ENCODE results near the gene CRB1.

Gene CRB1

DNA sequence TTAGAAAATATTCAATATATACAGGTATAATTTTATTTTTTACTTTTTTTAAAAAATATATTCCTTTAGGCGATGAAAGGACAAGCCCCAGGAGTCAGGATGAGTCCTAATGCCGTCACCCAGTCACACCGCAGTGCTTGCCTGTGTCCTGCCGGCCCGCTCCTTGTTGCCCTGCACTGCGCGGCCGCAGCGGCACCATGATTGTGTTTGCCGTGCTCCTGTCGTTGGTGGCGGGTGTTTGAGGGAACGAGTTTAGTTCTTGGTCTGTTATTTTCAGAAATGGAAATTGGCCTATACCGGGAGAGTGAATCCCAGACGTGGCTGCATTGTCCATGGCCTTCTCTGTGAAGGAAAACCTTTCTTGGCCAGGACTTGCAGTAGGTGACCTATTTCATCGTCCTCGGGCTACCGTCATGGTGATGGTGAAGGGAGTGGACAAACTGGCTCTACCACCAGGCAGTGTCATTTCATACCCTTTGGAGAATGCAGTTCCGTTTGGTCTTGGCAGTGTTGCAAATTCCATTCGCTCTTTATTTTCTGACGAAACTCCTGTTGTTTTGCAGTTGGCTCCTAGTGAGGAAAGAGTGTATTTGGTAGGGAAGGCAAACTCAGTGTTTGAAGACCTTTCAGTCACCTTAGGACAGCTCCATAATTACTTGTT lies 45.9 kb upstream of the CRB1 start:
- ChIA-PET CTCF (no interaction called here), POLR2A (no interaction called here)
- no peaks in the 10 kb centered on the region for H3K36me3 ChIP-seq (ENCODE audit: control insufficient read depth in 2 of 2, insufficient read depth in 1 of 2, low read length in 2 of 2)
- H3K4me3 ChIP-seq (ENCODE audit: low read depth, low read length) = no peak overlapping the region
- H3K4me1 ChIP-seq (ENCODE audit: control insufficient read depth, insufficient read depth, low read length) = no peaks in the 10 kb centered on the region
- H3K27ac ChIP-seq (ENCODE audit: extremely low read depth, low read depth, low read length) = no peak overlapping the region
- H3K9me3 ChIP-seq (ENCODE audit: control insufficient read depth, insufficient read depth, low read depth, low read length) = no peaks in the 10 kb centered on the region
- TF ChIP-seq ZNF600 (tag by site-specific recombination; IDR thresholded peaks at IDR 0.05) (no peak), ZNF146 (tag by site-specific recombination; IDR thresholded peaks at IDR 0.05) (no peak), ZBTB21 (tag by site-specific recombination; IDR thresholded peaks at IDR 0.05) (no peak), ZFP41 (tag by site-specific recombination; IDR thresholded peaks at IDR 0.05; ENCODE audit: borderline replicate concordance) (no peak), ZSCAN16 (tag by site-specific recombination; IDR thresholded peaks at IDR 0.05) (no peak), ZNF501 (tag by site-specific recombination; IDR thresholded peaks at IDR 0.05) (no peak), ZNF274 (IDR thresholded peaks at IDR 0.05; ENCODE audit: low read length) (no peak), ZNF274 (tag by site-specific recombination; IDR thresholded peaks at IDR 0.05; ENCODE audit: borderline replicate concordance) (no peak), ZNF2 (tag by site-specific recombination; IDR thresholded peaks at IDR 0.05) (no peak), OVOL3 (tag by site-specific recombination; IDR thresholded peaks at IDR 0.05) (no peak), KLF9 (tag by site-specific recombination; IDR thresholded peaks at IDR 0.05; ENCODE audit: low read depth) (no peak), MZF1 (tag by site-specific recombination; IDR thresholded peaks at IDR 0.05; ENCODE audit: borderline replicate concordance) (no peak), ZNF596 (tag by site-specific recombination; IDR thresholded peaks at IDR 0.05) (no peak), ZBTB1 (tag by site-specific recombination; IDR thresholded peaks at IDR 0.05) (no peak), ZNF366 (tag by site-specific recombination; conservative IDR thresholded peaks at IDR 0.05) (no peak), ZNF791 (tag by site-specific recombination; IDR thresholded peaks at IDR 0.05) (no peak), ZNF239 (tag by site-specific recombination; IDR thresholded peaks at IDR 0.05) (no peak), INSM2 (tag by site-specific recombination; IDR thresholded peaks at IDR 0.05) (no peak), REPIN1 (tag by site-specific recombination; IDR thresholded peaks at IDR 0.05; ENCODE audit: low read depth) (no peak)
- TF ChIP-seq, protein P1, sequence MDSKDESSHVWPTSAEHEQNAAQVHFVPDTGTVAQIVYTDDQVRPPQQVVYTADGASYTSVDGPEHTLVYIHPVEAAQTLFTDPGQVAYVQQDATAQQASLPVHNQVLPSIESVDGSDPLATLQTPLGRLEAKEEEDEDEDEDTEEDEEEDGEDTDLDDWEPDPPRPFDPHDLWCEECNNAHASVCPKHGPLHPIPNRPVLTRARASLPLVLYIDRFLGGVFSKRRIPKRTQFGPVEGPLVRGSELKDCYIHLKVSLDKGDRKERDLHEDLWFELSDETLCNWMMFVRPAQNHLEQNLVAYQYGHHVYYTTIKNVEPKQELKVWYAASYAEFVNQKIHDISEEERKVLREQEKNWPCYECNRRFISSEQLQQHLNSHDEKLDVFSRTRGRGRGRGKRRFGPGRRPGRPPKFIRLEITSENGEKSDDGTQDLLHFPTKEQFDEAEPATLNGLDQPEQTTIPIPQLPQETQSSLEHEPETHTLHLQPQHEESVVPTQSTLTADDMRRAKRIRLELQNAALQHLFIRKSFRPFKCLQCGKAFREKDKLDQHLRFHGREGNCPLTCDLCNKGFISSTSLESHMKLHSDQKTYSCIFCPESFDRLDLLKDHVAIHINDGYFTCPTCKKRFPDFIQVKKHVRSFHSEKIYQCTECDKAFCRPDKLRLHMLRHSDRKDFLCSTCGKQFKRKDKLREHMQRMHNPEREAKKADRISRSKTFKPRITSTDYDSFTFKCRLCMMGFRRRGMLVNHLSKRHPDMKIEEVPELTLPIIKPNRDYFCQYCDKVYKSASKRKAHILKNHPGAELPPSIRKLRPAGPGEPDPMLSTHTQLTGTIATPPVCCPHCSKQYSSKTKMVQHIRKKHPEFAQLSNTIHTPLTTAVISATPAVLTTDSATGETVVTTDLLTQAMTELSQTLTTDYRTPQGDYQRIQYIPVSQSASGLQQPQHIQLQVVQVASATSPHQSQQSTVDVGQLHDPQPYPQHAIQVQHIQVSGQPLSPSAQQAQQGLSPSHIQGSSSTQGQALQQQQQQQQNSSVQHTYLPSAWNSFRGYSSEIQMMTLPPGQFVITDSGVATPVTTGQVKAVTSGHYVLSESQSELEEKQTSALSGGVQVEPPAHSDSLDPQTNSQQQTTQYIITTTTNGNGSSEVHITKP (tag by site-specific recombination; IDR thresholded peaks at IDR 0.05) = no peak

- H3K27ac ChIP-seq (ENCODE audit: extremely low read depth, low read depth, low read length) = no peak overlapping the region
- H3K9me3 ChIP-seq (ENCODE audit: control insufficient read depth, insufficient read depth, low read depth, low read length) = no peaks in the 10 kb centered on the region
- H3K36me3 ChIP-seq (ENCODE audit: control insufficient read depth in 2 of 2, insufficient read depth in 1 of 2, low read length in 2 of 2) = no peaks in the 10 kb centered on the region
- H3K4me3 ChIP-seq (ENCODE audit: low read depth, low read length) = no peak overlapping the region
- ChIA-PET POLR2A (no interaction called here), CTCF (no interaction called here)
- H3K4me1 ChIP-seq (ENCODE audit: control insufficient read depth, insufficient read depth, low read length) = no peaks in the 10 kb centered on the region
- TF ChIP-seq ZNF544 (tag by site-specific recombination; IDR thresholded peaks at IDR 0.05) = no peak
- TF ChIP-seq ZNF600 (tag by site-specific recombination; IDR thresholded peaks at IDR 0.05) = no peak
- TF ChIP-seq OVOL3 (tag by site-specific recombination; IDR thresholded peaks at IDR 0.05) = no peak
- TF ChIP-seq, protein P2, sequence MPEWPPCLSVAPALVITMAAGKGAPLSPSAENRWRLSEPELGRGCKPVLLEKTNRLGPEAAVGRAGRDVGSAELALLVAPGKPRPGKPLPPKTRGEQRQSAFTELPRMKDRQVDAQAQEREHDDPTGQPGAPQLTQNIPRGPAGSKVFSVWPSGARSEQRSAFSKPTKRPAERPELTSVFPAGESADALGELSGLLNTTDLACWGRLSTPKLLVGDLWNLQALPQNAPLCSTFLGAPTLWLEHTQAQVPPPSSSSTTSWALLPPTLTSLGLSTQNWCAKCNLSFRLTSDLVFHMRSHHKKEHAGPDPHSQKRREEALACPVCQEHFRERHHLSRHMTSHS (tag by site-specific recombination; IDR thresholded peaks at IDR 0.05) = no peak
- no peak for TF ChIP-seq ZNF157 (tag by site-specific recombination; IDR thresholded peaks at IDR 0.05)
- TF ChIP-seq ZBTB6 (tag by site-specific recombination; IDR thresholded peaks at IDR 0.05) = no peak
- no peak for TF ChIP-seq ZNF571 (tag by site-specific recombination; IDR thresholded peaks at IDR 0.05)
- no peak for TF ChIP-seq ZNF155 (tag by site-specific recombination; IDR thresholded peaks at IDR 0.05)
- TF ChIP-seq HOXC10 (CRISPR knock-in tag; IDR thresholded peaks at IDR 0.05) = no peak
- no peak for TF ChIP-seq ZNF791 (tag by site-specific recombination; IDR thresholded peaks at IDR 0.05)
- no peak for TF ChIP-seq ZFP69B (tag by site-specific recombination; IDR thresholded peaks at IDR 0.05)
- no peak for TF ChIP-seq TRIM28 (IDR thresholded peaks at IDR 0.05; ENCODE audit: borderline replicate concordance, low read length)
- TF ChIP-seq SETDB1 (IDR thresholded peaks at IDR 0.05; ENCODE audit: insufficient read length, low read length) = no peak
Measured at GRCh38 chr1:197222780-197223179, 45.3 kb upstream of the CRB1 start.
